D721Med (cell line): ENCODE measurements around the gene SOX12.

Source experiments
- DNase-seq: peaks from one replicate; pipeline ENCODE4 v3.0.0; 2011; ENCODE audit warnings: low spot score; ENCODE audit not compliant: insufficient read length
- FAIRE-seq: peaks from 2 replicates; lab custom pipeline; 2011; peaks lifted over from hg19 to GRCh38; lab: Jason Lieb, UNC
- TF ChIP-seq, protein P1 (sequence below): IDR thresholded peaks from 2 replicates; pipeline ENCODE4 v1.5.1; 2012; ENCODE audit warnings: mild to moderate bottlenecking, control low read depth; ENCODE audit not compliant: insufficient read depth; ENCODE audit errors: missing control alignments

The SOX12 gene

DNA sequence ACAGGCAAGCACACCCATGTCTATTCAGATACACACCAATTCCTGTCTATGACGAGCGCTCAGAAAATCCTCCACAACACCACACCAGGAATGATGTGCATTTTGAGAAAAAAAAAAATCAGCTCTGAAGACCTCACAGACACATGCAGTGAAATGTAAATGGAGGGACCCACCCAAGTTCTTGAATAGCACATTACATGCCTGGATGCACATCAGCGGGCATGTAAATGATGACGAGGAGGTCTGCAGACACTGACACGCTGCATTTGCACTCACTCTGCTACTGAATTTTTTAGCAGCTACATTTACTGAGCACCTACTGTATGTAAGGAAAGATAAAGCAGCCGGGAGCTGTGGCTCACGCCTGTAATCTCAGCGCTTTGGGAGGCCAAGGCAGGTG, 36.2 kb downstream of the SOX12 start:
- FAIRE-seq: no peak

DNA sequence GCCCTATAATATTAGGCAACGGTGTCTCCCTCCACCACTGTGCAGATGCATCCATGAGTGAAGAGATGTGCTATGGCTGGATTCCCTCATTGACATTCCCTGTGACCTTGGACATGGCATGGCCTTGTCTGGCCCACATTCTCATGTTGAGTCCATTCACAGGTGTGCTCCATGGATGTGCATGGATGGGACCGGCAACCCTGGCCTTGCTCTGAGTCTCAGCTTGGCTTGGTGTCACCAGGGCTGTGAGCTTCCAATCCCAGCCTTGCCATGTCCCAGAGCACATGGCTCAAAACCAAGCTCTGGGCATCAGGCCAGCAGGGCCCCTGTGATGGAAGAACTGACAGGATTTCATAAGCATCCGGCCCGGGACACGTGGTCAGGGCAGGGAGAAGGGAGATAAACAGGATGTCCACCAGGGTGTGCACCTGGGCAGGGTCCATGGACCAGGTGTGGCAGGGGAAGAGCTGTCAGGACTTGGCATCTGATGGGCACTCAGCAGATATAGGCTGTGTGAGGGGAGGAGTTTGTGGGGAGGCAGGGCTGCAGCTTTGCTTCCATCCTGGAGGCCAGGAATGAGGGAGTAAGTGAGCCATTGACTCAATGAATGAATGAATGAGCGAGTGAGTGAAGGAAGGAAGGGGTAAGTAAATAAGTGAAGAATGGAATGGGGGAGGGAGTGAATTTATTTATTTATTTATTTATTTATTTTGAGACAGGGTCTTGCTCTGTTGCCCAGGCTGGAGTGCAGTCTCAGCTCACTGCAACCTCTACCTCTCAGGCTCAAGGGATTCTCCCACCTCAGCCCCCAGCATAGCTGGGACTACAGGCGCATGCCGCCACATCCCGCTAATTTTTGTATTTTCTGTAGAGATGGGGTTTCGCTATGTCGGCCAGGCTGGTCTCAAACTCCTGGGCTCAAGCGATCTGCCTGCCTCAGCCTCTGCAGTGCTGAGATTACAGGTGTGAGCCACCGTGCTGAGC, 37.2 kb downstream of the SOX12 start:
- FAIRE-seq (no peak), DNase-seq (no peak)
- TF ChIP-seq, protein P1, sequence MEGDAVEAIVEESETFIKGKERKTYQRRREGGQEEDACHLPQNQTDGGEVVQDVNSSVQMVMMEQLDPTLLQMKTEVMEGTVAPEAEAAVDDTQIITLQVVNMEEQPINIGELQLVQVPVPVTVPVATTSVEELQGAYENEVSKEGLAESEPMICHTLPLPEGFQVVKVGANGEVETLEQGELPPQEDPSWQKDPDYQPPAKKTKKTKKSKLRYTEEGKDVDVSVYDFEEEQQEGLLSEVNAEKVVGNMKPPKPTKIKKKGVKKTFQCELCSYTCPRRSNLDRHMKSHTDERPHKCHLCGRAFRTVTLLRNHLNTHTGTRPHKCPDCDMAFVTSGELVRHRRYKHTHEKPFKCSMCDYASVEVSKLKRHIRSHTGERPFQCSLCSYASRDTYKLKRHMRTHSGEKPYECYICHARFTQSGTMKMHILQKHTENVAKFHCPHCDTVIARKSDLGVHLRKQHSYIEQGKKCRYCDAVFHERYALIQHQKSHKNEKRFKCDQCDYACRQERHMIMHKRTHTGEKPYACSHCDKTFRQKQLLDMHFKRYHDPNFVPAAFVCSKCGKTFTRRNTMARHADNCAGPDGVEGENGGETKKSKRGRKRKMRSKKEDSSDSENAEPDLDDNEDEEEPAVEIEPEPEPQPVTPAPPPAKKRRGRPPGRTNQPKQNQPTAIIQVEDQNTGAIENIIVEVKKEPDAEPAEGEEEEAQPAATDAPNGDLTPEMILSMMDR: peak; percentile 33

More for the DNA sequence above, 36.2 kb downstream of the SOX12 start:
- no peak for DNase-seq
- TF ChIP-seq, protein P1: no peak

DNA sequence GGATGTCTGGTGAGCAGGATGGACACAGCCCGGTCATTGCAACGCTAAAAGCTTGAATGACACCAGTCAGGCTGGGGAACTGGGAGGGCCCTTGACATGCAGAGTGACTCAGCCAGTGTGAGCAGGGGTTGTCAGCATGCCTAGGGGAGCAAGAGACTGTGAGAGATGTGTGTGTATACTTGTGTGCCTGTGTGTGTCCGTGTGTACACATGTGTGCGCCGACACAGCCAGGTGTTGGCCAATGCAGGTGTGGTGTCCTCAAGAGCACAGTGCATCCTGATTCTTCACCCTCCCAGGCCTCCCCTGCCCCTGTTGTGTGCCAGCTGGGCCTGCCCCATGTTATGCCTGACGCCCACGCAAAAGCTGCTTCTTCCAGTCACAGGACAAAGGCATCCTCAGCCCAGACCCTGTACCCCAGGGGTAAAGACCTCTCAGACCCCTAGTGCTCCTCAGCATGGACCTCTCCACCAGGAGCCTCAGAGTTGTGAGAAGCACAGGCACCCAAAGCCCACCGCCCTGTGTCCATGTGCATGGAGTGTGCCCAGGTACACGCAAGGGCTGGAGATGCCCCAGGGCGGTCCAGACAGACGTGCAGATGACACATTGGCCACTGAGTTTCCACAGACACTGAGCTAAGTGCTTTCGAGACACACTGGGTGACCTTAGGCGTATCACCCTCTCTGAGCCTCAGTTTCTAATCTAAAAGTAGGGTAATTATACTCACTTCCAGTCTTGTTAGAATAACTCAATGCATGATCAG, 38.1 kb downstream of the SOX12 start:
- TF ChIP-seq, protein P1: no peak
- FAIRE-seq (no peak), DNase-seq (no peak)

DNA sequence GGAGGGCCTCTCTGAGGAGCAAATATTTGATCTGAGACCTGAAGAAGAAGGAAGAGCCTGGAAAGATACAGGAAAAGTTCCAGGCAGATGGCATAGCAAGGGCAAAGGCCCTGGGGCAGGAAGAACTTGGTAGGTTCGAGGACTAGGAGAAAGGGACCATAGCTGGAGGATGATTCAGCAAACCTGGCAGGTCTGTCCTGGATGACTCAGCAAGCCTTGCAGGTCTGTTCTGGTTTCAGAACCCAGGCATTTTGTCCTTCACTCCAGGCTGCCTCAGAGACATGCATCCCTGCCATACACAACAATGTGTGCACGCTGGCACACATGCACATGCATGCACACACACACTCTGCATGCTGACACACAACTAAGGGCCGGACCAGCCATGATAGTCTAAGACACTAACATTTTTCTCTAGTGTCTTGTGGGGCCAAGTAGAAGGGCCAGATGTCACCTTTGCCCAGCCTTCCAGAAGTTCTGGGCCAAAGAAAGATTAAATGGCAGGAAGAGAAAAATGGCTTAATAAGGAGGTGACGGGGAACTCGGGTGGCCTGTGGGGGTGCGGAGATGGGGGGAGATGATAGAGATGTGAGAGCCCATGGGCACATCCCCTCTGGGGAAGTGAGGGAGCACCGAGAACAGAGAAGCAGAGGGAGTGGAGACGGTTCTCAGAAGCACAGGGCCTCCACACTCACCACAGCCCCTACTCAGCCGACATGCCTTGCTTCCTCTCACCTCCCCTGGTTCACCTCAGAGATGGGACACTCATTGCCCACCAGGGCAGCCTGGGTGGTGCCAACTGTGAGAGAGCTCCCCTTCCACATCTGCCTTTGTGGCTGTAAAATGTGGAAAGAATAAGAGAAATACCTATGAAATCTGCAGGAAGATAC, 39.8 kb downstream of the SOX12 start:
- TF ChIP-seq, protein P1: no peak
- no peak for DNase-seq
- FAIRE-seq: no peak

DNA sequence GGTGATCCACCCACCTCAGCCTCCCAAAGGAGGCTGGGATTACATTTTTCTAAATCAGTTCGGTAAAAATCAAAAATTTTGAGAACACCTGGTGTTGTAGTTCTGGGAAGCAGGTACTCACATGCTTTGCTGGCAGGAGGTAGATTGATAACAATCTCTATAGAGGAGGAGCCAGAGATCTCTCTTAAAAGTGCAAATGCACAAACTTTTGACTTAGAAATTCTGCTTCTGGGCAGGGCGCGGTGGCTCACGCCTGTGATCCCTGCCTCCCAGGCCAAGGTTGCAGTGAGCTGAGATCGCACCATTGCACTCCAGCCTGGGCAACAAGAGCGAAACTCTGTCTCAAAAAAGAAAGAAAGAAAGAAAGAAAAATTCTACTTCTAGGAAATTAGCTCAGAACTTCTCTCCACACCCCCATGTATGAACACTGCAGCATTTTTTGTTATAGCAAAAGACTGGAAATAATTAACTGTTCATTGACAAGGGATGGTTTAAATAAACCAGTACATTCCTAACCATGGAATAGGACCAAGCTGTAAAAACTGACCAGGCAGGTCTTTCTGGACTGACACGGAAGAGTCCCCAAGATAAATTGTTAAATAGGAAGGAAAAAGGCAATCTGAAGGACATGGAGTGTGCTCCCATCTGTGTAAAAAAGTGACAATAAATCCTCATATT, 40.8 kb downstream of the SOX12 start:
- DNase-seq (no peak), FAIRE-seq (no peak)
- TF ChIP-seq, protein P1: no peak
